GM12891 (cell line): ENCODE data around the gene CSTPP1.
"Not testable (repeated sequence)": the region's sequence is repeated elsewhere in the genome, so short reads cannot be mapped to it uniquely, and the experiment has no call there.

Experiments used
- PAX5 ChIP-seq: IDR thresholded peaks from 2 replicates; pipeline ENCODE4 v1.6.1; 2011; ENCODE audit warnings: low read length, moderate library complexity, mild to moderate bottlenecking; ENCODE audit not compliant: insufficient read depth, severe bottlenecking
- POLR2A ChIP-seq: IDR thresholded peaks from 2 replicates; pipeline ENCODE4 v1.6.1; 2011; ENCODE audit warnings: low read depth, low read length, control low read depth
- POLR2AphosphoS5 ChIP-seq: IDR thresholded peaks from 2 replicates; pipeline ENCODE4 v1.6.1; 2011; ENCODE audit warnings: low read depth, low read length, control low read depth
- POU2F2 ChIP-seq: IDR thresholded peaks from 2 replicates; pipeline ENCODE4 v1.6.1; 2011; ENCODE audit warnings: low read depth, mild to moderate bottlenecking, control low read depth, low read length, moderate library complexity
- SPI1 ChIP-seq: IDR thresholded peaks from 2 replicates; pipeline ENCODE4 v1.6.1; 2011; ENCODE audit warnings: low read depth, low read length, control low read depth
- TAF1 ChIP-seq: IDR thresholded peaks from 2 replicates; pipeline ENCODE4 v1.6.1; 2011; ENCODE audit warnings: low read depth, low read length, control low read depth

- not testable (repeated sequence) for TF ChIP-seq POLR2A, TAF1, POLR2AphosphoS5, PAX5, POU2F2, SPI1
Measured at GRCh38 chr11:47206577-47206976, 270.0 kb downstream of the CSTPP1 start.
